Astrocyte (in vitro differentiated cells and primary cell): ENCODE data around the gene CYP19A1. TPM values are rescaled to one million over a fixed set of nuclear protein-coding genes. Genes with fewer than 3 reads are reported as not detected.
A peak's percentile ranks its signal among the peaks of the same experiment; 100 is the strongest.

ENCODE experiments used
- DNase-seq: peaks from one replicate; pipeline ENCODE4 v3.0.0-alpha.2; 2010; ENCODE audit warnings: low read depth
- FAIRE-seq: peaks from 2 replicates; lab custom pipeline; 2011; peaks lifted over from hg19 to GRCh38; lab: Jason Lieb, UNC
- H2AFZ ChIP-seq: 2 replicates; pipeline ENCODE4 v1.6.0; 2012; ENCODE audit warnings: low read depth, low read length, inconsistent platforms
- H3K27ac ChIP-seq: 2 replicates; pipeline ENCODE4 v1.5.1; 2011; ENCODE audit warnings: low read depth, low read length, inconsistent platforms
- H3K27me3 ChIP-seq: 2 replicates; pipeline ENCODE4 v1.6.0; 2011; ENCODE audit warnings: low read length, inconsistent platforms; ENCODE audit not compliant: insufficient read depth
- H3K36me3 ChIP-seq: 2 replicates; pipeline ENCODE4 v1.5.1; 2011; ENCODE audit warnings: low read length, inconsistent platforms; ENCODE audit not compliant: insufficient read depth
- H3K4me1 ChIP-seq: 2 replicates; pipeline ENCODE4 v1.5.1; 2011; ENCODE audit warnings: low read length, inconsistent platforms; ENCODE audit not compliant: insufficient read depth
- H3K4me2 ChIP-seq: 2 replicates; pipeline ENCODE4 v1.6.0; 2012; ENCODE audit warnings: low read length, inconsistent platforms
- H3K4me3 ChIP-seq: 2 replicates; pipeline ENCODE4 v1.5.1; 2011; ENCODE audit warnings: low read depth, mild to moderate bottlenecking, low read length, inconsistent platforms; ENCODE audit not compliant: insufficient read depth
- H3K79me2 ChIP-seq: 2 replicates; pipeline ENCODE4 v1.6.0; 2012; ENCODE audit warnings: mild to moderate bottlenecking, low read length, inconsistent platforms; ENCODE audit not compliant: insufficient read depth
- H3K9ac ChIP-seq: 2 replicates; pipeline ENCODE4 v1.6.0; 2012; ENCODE audit warnings: mild to moderate bottlenecking, low read length, inconsistent platforms
- H3K9me3 ChIP-seq: 2 replicates; pipeline ENCODE4 v1.5.1; 2012; ENCODE audit warnings: low read depth, mild to moderate bottlenecking, low read length, inconsistent platforms; ENCODE audit not compliant: insufficient read depth
- H4K20me1 ChIP-seq: 2 replicates; pipeline ENCODE4 v1.6.0; 2012; ENCODE audit warnings: low read length, inconsistent platforms; ENCODE audit not compliant: insufficient read depth
- H3K27ac Mint-ChIP-seq: one replicate; pipeline ENCODE4 v1.8.0; 2021; ENCODE audit warnings: mild to moderate bottlenecking, mixed read lengths; ENCODE audit not compliant: unreplicated experiment
- H3K27me3 Mint-ChIP-seq: one replicate; pipeline ENCODE4 v1.8.0; 2021; ENCODE audit warnings: low read depth, mixed read lengths; ENCODE audit not compliant: unreplicated experiment
- H3K36me3 Mint-ChIP-seq: one replicate; pipeline ENCODE4 v1.8.0; 2021; ENCODE audit warnings: low read depth, mixed read lengths; ENCODE audit not compliant: unreplicated experiment
- H3K4me1 Mint-ChIP-seq: one replicate; pipeline ENCODE4 v1.8.0; 2021; ENCODE audit warnings: low read depth, mixed read lengths; ENCODE audit not compliant: unreplicated experiment
- H3K4me3 Mint-ChIP-seq: one replicate; pipeline ENCODE4 v1.8.0; 2021; ENCODE audit warnings: mild to moderate bottlenecking, moderate library complexity, mixed read lengths; ENCODE audit not compliant: unreplicated experiment
- H3K9me3 Mint-ChIP-seq: one replicate; pipeline ENCODE4 v1.8.0; 2021; ENCODE audit warnings: mild to moderate bottlenecking, mixed read lengths; ENCODE audit not compliant: unreplicated experiment
- EZH2 ChIP-seq: IDR thresholded peaks from 2 replicates; pipeline ENCODE4 v1.6.1; 2012; ENCODE audit warnings: mild to moderate bottlenecking, low read length, inconsistent platforms; ENCODE audit not compliant: insufficient read depth
- total RNA-seq: library from RNA; stranded (reverse); gene quantifications from 2 replicates; pipeline ENCODE4 v1.2.1, GENCODE V29; 2021
- TF ChIP-seq, protein P1 (sequence below): IDR thresholded peaks from 2 replicates; pipeline ENCODE4 v1.5.1; 2011; ENCODE audit warnings: low read depth, mild to moderate bottlenecking, inconsistent platforms, low read length, moderate library complexity; ENCODE audit not compliant: insufficient read depth

Gene CYP19A1
- total RNA-seq, 1 donor from 2014 or later = 0.75 TPM

DNA sequence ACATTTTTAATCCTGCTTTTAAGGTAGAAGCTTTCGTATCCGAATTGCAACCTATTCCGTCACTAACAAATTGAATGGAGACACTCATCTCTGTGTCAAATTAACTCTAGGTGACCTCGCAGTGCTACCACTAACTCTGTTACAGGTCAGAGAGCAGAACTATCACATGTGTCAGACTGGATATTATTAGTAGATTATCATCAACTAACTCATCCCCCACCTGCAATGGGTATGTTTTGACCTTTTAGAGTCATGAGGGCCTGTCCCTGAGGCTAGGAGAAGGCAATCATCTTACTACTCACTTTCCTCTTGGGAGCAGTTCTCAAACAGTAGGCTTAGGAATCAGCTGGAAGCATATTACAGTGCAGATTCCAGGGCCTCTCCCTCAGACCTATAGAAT lies 5.1 kb upstream of the CYP19A1 start:
- H3K36me3 ChIP-seq = no peaks in the 10 kb centered on the region
- no peaks in the 10 kb centered on the region for H3K36me3 Mint-ChIP-seq
- H3K27ac Mint-ChIP-seq = no peak overlapping the region
- H3K79me2 ChIP-seq = no peaks in the 10 kb centered on the region
- H4K20me1 ChIP-seq = no peaks in the 10 kb centered on the region
- DNase-seq (no peak), FAIRE-seq (no peak)
- H3K9me3 ChIP-seq = no peaks in the 10 kb centered on the region
- no peak overlapping the region for H3K9ac ChIP-seq
- peaks cover 3% of the 10 kb centered on the region for H3K4me1 Mint-ChIP-seq
- H3K4me3 ChIP-seq = no peak overlapping the region
- TF ChIP-seq, protein P1, sequence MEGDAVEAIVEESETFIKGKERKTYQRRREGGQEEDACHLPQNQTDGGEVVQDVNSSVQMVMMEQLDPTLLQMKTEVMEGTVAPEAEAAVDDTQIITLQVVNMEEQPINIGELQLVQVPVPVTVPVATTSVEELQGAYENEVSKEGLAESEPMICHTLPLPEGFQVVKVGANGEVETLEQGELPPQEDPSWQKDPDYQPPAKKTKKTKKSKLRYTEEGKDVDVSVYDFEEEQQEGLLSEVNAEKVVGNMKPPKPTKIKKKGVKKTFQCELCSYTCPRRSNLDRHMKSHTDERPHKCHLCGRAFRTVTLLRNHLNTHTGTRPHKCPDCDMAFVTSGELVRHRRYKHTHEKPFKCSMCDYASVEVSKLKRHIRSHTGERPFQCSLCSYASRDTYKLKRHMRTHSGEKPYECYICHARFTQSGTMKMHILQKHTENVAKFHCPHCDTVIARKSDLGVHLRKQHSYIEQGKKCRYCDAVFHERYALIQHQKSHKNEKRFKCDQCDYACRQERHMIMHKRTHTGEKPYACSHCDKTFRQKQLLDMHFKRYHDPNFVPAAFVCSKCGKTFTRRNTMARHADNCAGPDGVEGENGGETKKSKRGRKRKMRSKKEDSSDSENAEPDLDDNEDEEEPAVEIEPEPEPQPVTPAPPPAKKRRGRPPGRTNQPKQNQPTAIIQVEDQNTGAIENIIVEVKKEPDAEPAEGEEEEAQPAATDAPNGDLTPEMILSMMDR = no peak
- no peak for TF ChIP-seq EZH2
- H3K4me2 ChIP-seq = no peak overlapping the region
- H3K27me3 Mint-ChIP-seq = peaks cover 61% of the 10 kb centered on the region
- H3K4me3 Mint-ChIP-seq = no peak overlapping the region
- H2AFZ ChIP-seq = no peak overlapping the region
- peaks cover 39% of the 10 kb centered on the region for H3K27me3 ChIP-seq
- H3K4me1 ChIP-seq = peaks cover 4% of the 10 kb centered on the region
- no peak overlapping the region for H3K27ac ChIP-seq
- no peaks in the 10 kb centered on the region for H3K9me3 Mint-ChIP-seq

DNA sequence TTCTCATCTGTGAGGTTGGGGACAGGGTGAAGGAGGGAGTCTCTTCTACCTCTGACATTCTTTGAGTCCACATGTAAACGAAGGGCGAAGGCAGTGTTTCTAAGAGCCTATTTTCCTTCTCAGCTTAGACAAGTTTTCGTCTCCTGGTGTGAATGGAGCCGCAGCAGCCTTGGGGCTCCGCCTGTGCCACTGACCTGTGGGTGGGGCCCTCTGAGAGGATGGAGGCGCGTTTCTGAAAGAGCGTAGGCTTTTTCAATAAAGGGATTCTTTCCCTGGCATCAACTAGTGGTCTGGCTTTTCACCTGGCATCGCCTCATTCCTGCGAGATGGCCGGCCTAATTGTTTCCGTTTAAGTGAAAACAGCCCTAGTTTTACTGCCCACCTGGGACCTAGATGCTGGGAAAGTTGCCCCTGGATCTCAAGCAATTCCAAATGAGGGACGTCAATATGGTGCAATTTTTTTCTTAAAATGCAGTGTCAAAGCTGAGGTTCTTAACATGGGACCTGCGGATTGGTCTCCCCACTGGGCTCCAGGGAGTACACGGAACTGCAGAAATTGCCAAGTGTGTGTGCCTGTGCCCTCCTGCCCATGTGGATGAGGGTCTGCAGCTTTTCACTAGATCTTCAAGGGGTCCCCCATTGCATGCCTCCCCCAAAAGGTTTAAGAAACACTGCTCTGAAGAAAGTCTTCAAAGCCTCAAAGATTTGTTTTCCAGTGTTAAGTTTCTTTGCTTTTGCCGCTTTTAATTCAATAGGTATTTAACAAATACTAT lies 4.0 kb upstream of the CYP19A1 start:
- Histone ChIP-seq H3K4me3 (peak overlapping the region; percentile 35), H3K79me2 (no peaks in the 10 kb centered on the region), H3K9ac (no peak overlapping the region), H3K9me3 (no peaks in the 10 kb centered on the region), H3K27ac (no peak overlapping the region), H3K4me1 (peaks cover 4% of the 10 kb centered on the region), H4K20me1 (no peaks in the 10 kb centered on the region), H3K36me3 (no peaks in the 10 kb centered on the region), H3K4me2 (peak overlapping the region; percentile 82), H3K27me3 (peaks cover 42% of the 10 kb centered on the region), H2AFZ (peak overlapping the region; percentile 78)
- TF ChIP-seq, protein P1 = no peak
- TF ChIP-seq EZH2 = no peak
- H3K4me1 Mint-ChIP-seq = peaks cover 3% of the 10 kb centered on the region
- FAIRE-seq (no peak), DNase-seq (no peak)
- peaks cover 70% of the 10 kb centered on the region for H3K27me3 Mint-ChIP-seq
- no peaks in the 10 kb centered on the region for H3K9me3 Mint-ChIP-seq
- no peak overlapping the region for H3K27ac Mint-ChIP-seq
- H3K4me3 Mint-ChIP-seq = no peak overlapping the region
- H3K36me3 Mint-ChIP-seq = no peaks in the 10 kb centered on the region
